SK-N-MC (cell line): ENCODE results near the gene AFAP1.

Experiments used
- DNase-seq: peaks from one replicate; pipeline ENCODE4 v3.0.0-alpha.2; 2011; ENCODE audit warnings: low read depth, low spot score
- H3K27ac ChIP-seq: fragments of 200-600 bp; sonication (generic); 2 replicates; pipeline ENCODE4 v1.5.1; 2016; ENCODE audit warnings: mixed run types
- H3K36me3 ChIP-seq: fragments of 200-600 bp; sonication (generic); 2 replicates; pipeline ENCODE4 v1.6.1; 2017; ENCODE audit warnings: antibody characterized with exemption, low read length, mixed read lengths; ENCODE audit not compliant: insufficient read depth
- H3K4me3 ChIP-seq: fragments of 200-600 bp; sonication (generic); 2 replicates; pipeline ENCODE4 v1.5.1; 2016
- H3K9ac ChIP-seq: fragments of 200-600 bp; sonication (generic); 2 replicates; pipeline ENCODE4 v1.8.0; 2017; ENCODE audit warnings: mixed run types, mixed read lengths; ENCODE audit not compliant: insufficient read length
- H3K9me3 ChIP-seq: fragments of 200-600 bp; sonication (generic); 2 replicates; pipeline ENCODE4 v1.6.1; 2017; ENCODE audit warnings: low read depth, mild to moderate bottlenecking, antibody characterized with exemption, low read length, moderate library complexity, mixed read lengths
- EZH2 ChIP-seq: fragments of 200-600 bp; sonication (generic); IDR thresholded peaks from one replicate; pipeline ENCODE4 v1.6.1; 2017; ENCODE audit warnings: antibody characterized with exemption
- FOXP2 ChIP-seq: optimal IDR thresholded peaks from 2 replicates; pipeline ENCODE3; 2011; ENCODE audit warnings: mild to moderate bottlenecking, moderate library complexity; ENCODE audit not compliant: insufficient read depth; ENCODE audit errors: extremely low read length, control extremely low read depth
- POLR2AphosphoS5 ChIP-seq: IDR thresholded peaks from 2 replicates; pipeline ENCODE4 v1.6.1; 2012; ENCODE audit warnings: mild to moderate bottlenecking, low read depth, low read length, borderline replicate concordance

Gene AFAP1

DNA sequence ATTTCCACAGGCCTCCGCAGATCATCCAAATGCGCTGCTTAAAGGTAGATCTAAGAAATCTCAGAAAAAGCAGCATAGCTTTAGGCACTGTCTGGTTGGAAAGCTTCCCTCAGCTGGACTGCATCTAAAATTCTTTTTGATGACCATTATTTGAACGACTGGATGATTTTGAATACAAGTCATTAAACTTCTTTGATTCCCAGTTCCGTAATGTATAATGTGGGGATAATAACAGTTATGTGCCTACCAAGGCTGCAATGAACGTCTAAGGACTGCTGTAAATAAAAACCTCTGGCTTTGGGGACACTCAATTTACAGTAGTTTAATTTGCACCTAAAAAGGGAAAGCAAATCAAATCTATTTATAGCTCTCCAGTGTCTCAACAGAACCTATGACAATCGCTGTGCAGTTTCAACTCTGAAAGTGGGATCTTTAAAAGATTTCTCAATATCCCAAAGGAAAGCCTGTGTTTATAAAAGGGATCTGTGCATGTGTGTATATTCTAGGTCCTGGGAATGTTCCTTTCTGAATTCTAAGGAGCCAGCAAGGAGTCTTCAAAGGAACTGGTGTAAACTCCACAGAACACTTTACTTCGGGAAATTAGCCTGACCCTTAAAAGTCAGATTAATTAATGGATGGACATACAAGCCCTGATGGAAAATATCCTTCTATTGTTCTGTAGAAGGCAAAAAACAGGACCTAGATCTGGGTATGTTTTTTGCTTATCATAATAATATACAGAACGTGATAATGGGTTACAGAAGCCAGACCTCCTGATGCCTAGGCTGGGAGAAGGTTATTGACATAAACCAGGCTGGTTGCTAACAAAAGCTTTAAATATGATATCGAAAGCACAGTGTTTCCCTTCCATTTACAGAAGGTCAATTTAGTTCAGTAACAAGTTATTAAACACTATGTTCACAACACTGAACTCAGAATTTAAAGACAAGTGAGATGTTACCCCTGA lies 53.4 kb downstream of the AFAP1 start:
- H3K4me3 ChIP-seq = no peak overlapping the region; the same call in 1 of the 2 replicates
- no peaks in the 10 kb centered on the region; the same call in 1 of the 2 replicates for H3K9me3 ChIP-seq
- H3K36me3 ChIP-seq = no peaks in the 10 kb centered on the region
- TF ChIP-seq EZH2 (no peak), FOXP2 (no peak), POLR2AphosphoS5 (no peak)
- H3K27ac ChIP-seq = peak overlapping the region; percentile 77
- no peak for DNase-seq
- peak overlapping the region; percentile 51 for H3K9ac ChIP-seq

DNA sequence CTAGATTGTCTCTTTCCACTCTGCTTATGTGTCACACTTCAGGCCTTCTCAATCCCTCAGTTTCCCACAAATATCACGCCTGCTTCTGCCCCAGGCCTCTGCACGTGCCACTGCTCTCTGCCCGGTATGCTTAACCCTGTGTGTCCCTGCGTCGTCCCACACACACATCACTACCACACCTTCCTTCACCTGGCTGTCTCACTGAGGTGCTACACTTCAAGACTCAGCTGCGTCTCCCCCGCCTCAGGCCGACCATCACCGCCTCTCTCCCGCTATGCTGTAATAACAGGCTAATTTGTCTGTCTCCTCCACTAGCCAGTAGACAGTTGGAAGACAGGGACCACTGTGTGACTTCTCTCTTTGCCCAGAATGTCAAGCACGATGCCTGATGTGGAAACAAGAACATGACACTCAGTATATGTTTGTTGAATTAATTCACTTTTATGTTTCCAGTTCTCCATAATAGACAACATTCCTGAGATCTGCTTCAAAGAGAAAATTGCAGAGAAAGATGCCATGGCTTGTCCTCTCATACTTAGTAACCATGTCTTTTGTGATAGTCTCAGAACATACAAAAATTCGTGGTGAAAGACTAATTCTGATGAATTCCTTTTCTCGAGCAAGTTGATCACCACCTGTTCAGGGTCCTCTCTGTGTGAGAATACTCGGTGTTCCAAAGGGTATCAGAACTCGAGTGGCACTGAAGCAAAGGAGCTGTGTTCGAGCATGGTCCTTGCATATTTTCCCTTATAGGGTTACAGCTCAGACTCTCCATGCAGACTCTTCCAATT lies 54.2 kb downstream of the AFAP1 start:
- Histone ChIP-seq H3K27ac (no peak overlapping the region), H3K9me3 (no peaks in the 10 kb centered on the region; the same call in 1 of the 2 replicates), H3K9ac (no peak overlapping the region), H3K36me3 (no peaks in the 10 kb centered on the region), H3K4me3 (no peak overlapping the region)
- TF ChIP-seq POLR2AphosphoS5 (no peak), FOXP2 (no peak), EZH2 (no peak)
- DNase-seq = no peak

DNA sequence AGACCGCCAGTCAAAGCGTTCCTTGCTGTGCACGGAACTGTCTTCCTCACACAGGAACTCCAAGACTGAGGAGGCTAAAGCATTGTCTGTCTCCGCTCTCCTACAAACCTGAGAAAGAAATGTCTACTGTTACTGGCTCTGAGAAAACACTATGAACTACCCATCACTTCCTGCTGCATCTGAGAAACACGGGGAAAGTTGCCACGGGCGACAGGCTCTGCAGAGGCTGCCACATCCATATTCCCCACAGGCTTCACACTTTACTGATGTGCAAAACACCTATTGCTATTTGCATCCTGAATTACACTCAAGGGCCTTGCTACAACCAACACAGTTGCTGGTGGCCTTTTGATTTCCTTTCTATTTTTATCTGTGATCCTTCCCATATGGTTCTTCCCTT lies 59.0 kb downstream of the AFAP1 start:
- H3K27ac ChIP-seq = no peak overlapping the region
- no peak for DNase-seq

DNA sequence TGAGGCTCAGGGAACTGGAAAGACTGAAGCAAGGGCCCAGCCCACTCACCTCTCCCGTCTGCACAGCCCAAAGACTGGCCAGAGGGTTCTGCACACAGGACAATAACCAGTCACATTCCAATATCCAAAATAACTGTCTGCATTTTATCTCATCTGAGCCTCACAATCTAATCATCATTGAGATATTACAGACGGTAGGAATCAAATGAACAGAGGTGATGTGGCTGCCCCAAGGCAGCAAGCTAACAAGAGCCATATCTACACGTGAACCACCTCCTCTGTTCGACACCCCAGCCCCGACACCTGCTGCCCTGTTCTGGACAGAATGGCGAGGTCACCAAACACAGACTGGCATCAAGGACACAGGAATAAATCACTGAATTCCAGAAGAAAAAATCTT lies 60.5 kb downstream of the AFAP1 start:
- TF ChIP-seq POLR2AphosphoS5 (no peak), FOXP2 (no peak), EZH2 (no peak)
- no peak for DNase-seq
- Histone ChIP-seq H3K36me3 (no peaks in the 10 kb centered on the region), H3K27ac (no peak overlapping the region), H3K4me3 (no peak overlapping the region), H3K9me3 (no peaks in the 10 kb centered on the region), H3K9ac (no peak overlapping the region)

More for the DNA sequence above, 59.0 kb downstream of the AFAP1 start:
- H3K9ac ChIP-seq = no peak overlapping the region
- no peaks in the 10 kb centered on the region for H3K9me3 ChIP-seq
- H3K4me3 ChIP-seq = no peak overlapping the region
- TF ChIP-seq EZH2 (no peak), FOXP2 (no peak), POLR2AphosphoS5 (no peak)
- no peaks in the 10 kb centered on the region for H3K36me3 ChIP-seq

DNA sequence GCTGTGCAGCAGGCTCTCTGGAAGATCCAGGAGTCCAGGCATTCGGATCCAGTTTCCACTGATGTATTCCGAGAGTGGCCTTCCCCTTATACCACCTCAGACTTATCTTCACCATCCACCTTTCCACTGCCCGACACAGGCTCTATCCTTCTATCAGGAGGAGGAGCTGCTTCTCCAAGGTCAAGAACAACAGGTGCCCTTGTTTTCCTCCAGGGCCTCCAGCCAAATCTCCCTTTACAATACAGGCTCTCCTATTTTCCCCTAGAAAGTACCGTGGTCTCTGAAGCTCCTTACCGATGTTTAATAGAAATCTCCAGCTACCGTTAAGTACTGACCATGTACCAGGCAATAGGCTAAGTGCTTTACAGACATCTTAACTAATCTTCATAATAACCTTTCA lies 61.3 kb downstream of the AFAP1 start:
- Histone ChIP-seq H3K36me3 (no peaks in the 10 kb centered on the region), H3K27ac (no peak overlapping the region), H3K4me3 (no peak overlapping the region), H3K9ac (no peak overlapping the region), H3K9me3 (no peaks in the 10 kb centered on the region)
- no peak for DNase-seq
- no peak for TF ChIP-seq EZH2
- no peak for TF ChIP-seq POLR2AphosphoS5
- no peak for TF ChIP-seq FOXP2

DNA sequence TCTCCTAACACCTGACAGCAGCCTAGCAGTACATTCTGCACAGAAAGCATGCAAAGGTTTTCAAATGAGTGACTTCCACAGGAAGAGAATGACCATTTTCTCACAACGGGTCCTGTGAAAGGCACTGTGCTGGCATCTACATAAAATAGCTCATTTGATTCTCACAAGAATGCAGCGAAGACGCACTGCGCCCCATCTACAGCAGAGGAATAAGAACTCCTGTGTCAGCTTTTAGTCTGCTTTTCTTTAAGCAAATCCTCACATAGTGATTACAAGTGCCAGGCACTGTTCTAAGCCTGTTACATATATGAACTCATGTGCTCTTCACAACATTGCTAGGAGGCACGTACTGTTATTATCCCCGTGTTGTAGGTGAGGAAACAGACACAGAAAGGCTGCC lies 62.5 kb downstream of the AFAP1 start:
- H3K9ac ChIP-seq = no peak overlapping the region
- TF ChIP-seq EZH2 (no peak), FOXP2 (no peak), POLR2AphosphoS5 (no peak)
- no peak overlapping the region for H3K27ac ChIP-seq
- H3K4me3 ChIP-seq = no peak overlapping the region
- H3K36me3 ChIP-seq = no peaks in the 10 kb centered on the region
- DNase-seq = no peak
- H3K9me3 ChIP-seq = no peaks in the 10 kb centered on the region

DNA sequence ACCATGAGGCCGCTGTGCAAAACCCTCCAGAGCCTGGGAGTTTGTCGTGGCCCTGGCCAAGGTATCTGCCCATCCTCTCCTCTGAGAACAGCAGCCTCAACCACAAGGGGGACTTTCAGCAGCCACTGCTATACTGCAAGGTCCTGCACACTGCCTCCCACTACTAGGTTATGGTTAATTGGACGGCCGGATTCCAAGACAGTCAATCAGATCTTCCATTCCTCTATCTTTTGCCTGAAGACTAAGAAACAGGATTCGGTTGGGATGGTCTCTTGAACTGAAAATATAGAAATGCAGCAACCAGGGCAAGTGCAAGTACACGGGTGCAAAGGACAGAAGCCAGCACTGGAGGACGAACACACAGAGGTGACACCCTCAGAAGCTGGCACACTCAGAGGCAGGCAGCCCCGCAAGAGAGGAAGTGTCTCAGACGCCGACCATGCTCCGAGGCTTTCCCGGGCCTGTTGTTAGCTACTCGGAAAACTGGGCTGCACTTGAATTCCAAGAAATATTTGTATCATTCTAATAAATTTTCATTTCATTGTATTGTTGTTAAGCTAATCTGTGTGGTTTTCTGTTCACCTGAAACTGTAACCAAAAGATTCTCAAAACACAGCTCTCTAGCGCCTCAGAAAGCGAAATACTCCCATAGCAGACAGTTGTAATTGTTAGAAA lies 63.3 kb downstream of the AFAP1 start:
- DNase-seq = no peak
- Histone ChIP-seq H3K9me3 (no peaks in the 10 kb centered on the region), H3K27ac (no peak overlapping the region), H3K4me3 (no peak overlapping the region), H3K36me3 (no peaks in the 10 kb centered on the region), H3K9ac (no peak overlapping the region)
- TF ChIP-seq EZH2 (no peak), POLR2AphosphoS5 (no peak), FOXP2 (no peak)

DNA sequence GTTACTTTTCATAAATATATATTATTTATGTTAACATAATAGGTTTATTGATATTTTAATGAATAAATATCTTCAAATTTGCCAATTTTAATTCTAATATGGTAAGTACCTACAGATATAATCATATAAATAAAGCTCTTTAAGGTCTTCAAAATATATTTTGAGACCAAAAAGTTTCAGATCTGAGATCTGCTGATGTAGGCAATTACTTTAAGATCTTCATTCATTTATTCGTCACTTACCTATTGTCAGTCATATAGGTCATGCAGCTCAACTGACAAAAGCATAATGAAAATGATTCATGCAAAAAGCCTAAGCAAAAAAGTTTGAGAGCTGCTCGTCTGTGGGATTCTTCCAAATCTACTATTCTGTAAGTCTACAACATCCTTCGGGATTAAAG lies 64.8 kb downstream of the AFAP1 start:
- no peaks in the 10 kb centered on the region for H3K9me3 ChIP-seq
- TF ChIP-seq EZH2 (no peak), POLR2AphosphoS5 (no peak), FOXP2 (no peak)
- no peak overlapping the region for H3K4me3 ChIP-seq
- H3K27ac ChIP-seq = no peak overlapping the region
- no peak for DNase-seq
- no peak overlapping the region for H3K9ac ChIP-seq
- no peaks in the 10 kb centered on the region for H3K36me3 ChIP-seq
